Fibroblast of mammary gland (primary cell): ENCODE data around the gene IGFBP3.
A peak's percentile ranks its signal among the peaks of the same experiment; 100 is the strongest.

Source experiments
- DNase-seq: peaks from one replicate; pipeline ENCODE4 v3.0.0-alpha.2; 2010; ENCODE audit warnings: low read depth
- H3K4me3 ChIP-seq: 2 replicates; pipeline ENCODE4 v1.5.1; 2011; ENCODE audit warnings: low read depth, mild to moderate bottlenecking, low read length, moderate library complexity; ENCODE audit not compliant: control insufficient read depth
- CTCF ChIP-seq: conservative IDR thresholded peaks from 2 replicates; pipeline ENCODE4 v1.5.1; 2011; ENCODE audit warnings: low read depth, low read length, inconsistent platforms; ENCODE audit not compliant: control insufficient read depth, insufficient read depth

IGFBP3 gene

GRCh38 chr7:45938626-45939302 lies 17.7 kb upstream of the IGFBP3 start:
- TF ChIP-seq CTCF = no peak
- DNase-seq = no peak

GRCh38 chr7:45937862-45938261 lies 16.8 kb upstream of the IGFBP3 start:
- H3K4me3 ChIP-seq = no peak overlapping the region
- no peak for TF ChIP-seq CTCF
- DNase-seq = no peak

More at GRCh38 chr7:45938626-45939302, 17.7 kb upstream of the IGFBP3 start:
- H3K4me3 ChIP-seq = no peak overlapping the region

GRCh38 chr7:45937301-45937700 lies 16.2 kb upstream of the IGFBP3 start:
- no peak for TF ChIP-seq CTCF
- H3K4me3 ChIP-seq = no peak overlapping the region
- DNase-seq = no peak

- no peak for TF ChIP-seq CTCF
- no peak overlapping the region for H3K4me3 ChIP-seq
- DNase-seq = no peak
Observed at GRCh38 chr7:45930967-45931366, 9.9 kb upstream of the IGFBP3 start.

GRCh38 chr7:45927721-45928120 lies 6.6 kb upstream of the IGFBP3 start:
- no peak for TF ChIP-seq CTCF
- no peak overlapping the region for H3K4me3 ChIP-seq
- no peak for DNase-seq

GRCh38 chr7:45924283-45924682 lies 3.2 kb upstream of the IGFBP3 start:
- no peak for TF ChIP-seq CTCF
- H3K4me3 ChIP-seq = no peak overlapping the region
- peak; percentile 73 for DNase-seq

- no peak overlapping the region for H3K4me3 ChIP-seq
- no peak for TF ChIP-seq CTCF
- DNase-seq = no peak
Observed at GRCh38 chr7:45923818-45924217, 2.7 kb upstream of the IGFBP3 start.
